Astrocyte (in vitro differentiated cells and primary cell): Measurements from ENCODE around the gene WBP1L. TPM values are rescaled to one million over a fixed set of nuclear protein-coding genes. Genes with fewer than 3 reads are reported as not detected.

Experiments
- DNase-seq: peaks from one replicate; pipeline ENCODE4 v3.0.0-alpha.2; 2010; ENCODE audit warnings: low read depth
- FAIRE-seq: peaks from 2 replicates; lab custom pipeline; 2011; peaks lifted over from hg19 to GRCh38; lab: Jason Lieb, UNC
- H2AFZ ChIP-seq: 2 replicates; pipeline ENCODE4 v1.6.0; 2012; ENCODE audit warnings: low read depth, low read length, inconsistent platforms
- H3K27ac ChIP-seq: 2 replicates; pipeline ENCODE4 v1.5.1; 2011; ENCODE audit warnings: low read depth, low read length, inconsistent platforms
- H3K27me3 ChIP-seq: 2 replicates; pipeline ENCODE4 v1.6.0; 2011; ENCODE audit warnings: low read length, inconsistent platforms; ENCODE audit not compliant: insufficient read depth
- H3K36me3 ChIP-seq: 2 replicates; pipeline ENCODE4 v1.5.1; 2011; ENCODE audit warnings: low read length, inconsistent platforms; ENCODE audit not compliant: insufficient read depth
- H3K4me1 ChIP-seq: 2 replicates; pipeline ENCODE4 v1.5.1; 2011; ENCODE audit warnings: low read length, inconsistent platforms; ENCODE audit not compliant: insufficient read depth
- H3K4me2 ChIP-seq: 2 replicates; pipeline ENCODE4 v1.6.0; 2012; ENCODE audit warnings: low read length, inconsistent platforms
- H3K4me3 ChIP-seq: 2 replicates; pipeline ENCODE4 v1.5.1; 2011; ENCODE audit warnings: low read depth, mild to moderate bottlenecking, low read length, inconsistent platforms; ENCODE audit not compliant: insufficient read depth
- H3K79me2 ChIP-seq: 2 replicates; pipeline ENCODE4 v1.6.0; 2012; ENCODE audit warnings: mild to moderate bottlenecking, low read length, inconsistent platforms; ENCODE audit not compliant: insufficient read depth
- H3K9ac ChIP-seq: 2 replicates; pipeline ENCODE4 v1.6.0; 2012; ENCODE audit warnings: mild to moderate bottlenecking, low read length, inconsistent platforms
- H3K9me3 ChIP-seq: 2 replicates; pipeline ENCODE4 v1.5.1; 2012; ENCODE audit warnings: low read depth, mild to moderate bottlenecking, low read length, inconsistent platforms; ENCODE audit not compliant: insufficient read depth
- H4K20me1 ChIP-seq: 2 replicates; pipeline ENCODE4 v1.6.0; 2012; ENCODE audit warnings: low read length, inconsistent platforms; ENCODE audit not compliant: insufficient read depth
- H3K27ac Mint-ChIP-seq: one replicate; pipeline ENCODE4 v1.8.0; 2021; ENCODE audit warnings: mild to moderate bottlenecking, mixed read lengths; ENCODE audit not compliant: unreplicated experiment
- H3K27me3 Mint-ChIP-seq: one replicate; pipeline ENCODE4 v1.8.0; 2021; ENCODE audit warnings: low read depth, mixed read lengths; ENCODE audit not compliant: unreplicated experiment
- H3K36me3 Mint-ChIP-seq: one replicate; pipeline ENCODE4 v1.8.0; 2021; ENCODE audit warnings: low read depth, mixed read lengths; ENCODE audit not compliant: unreplicated experiment
- H3K4me1 Mint-ChIP-seq: one replicate; pipeline ENCODE4 v1.8.0; 2021; ENCODE audit warnings: low read depth, mixed read lengths; ENCODE audit not compliant: unreplicated experiment
- H3K4me3 Mint-ChIP-seq: one replicate; pipeline ENCODE4 v1.8.0; 2021; ENCODE audit warnings: mild to moderate bottlenecking, moderate library complexity, mixed read lengths; ENCODE audit not compliant: unreplicated experiment
- H3K9me3 Mint-ChIP-seq: one replicate; pipeline ENCODE4 v1.8.0; 2021; ENCODE audit warnings: mild to moderate bottlenecking, mixed read lengths; ENCODE audit not compliant: unreplicated experiment
- EZH2 ChIP-seq: IDR thresholded peaks from 2 replicates; pipeline ENCODE4 v1.6.1; 2012; ENCODE audit warnings: mild to moderate bottlenecking, low read length, inconsistent platforms; ENCODE audit not compliant: insufficient read depth
- total RNA-seq: library from RNA; stranded (reverse); gene quantifications from 2 replicates; pipeline ENCODE4 v1.2.1, GENCODE V29; 2021
- TF ChIP-seq, protein P1 (sequence below): IDR thresholded peaks from 2 replicates; pipeline ENCODE4 v1.5.1; 2011; ENCODE audit warnings: low read depth, mild to moderate bottlenecking, inconsistent platforms, low read length, moderate library complexity; ENCODE audit not compliant: insufficient read depth

The WBP1L gene
- total RNA-seq, 1 donor from 2014 or later = 73.6 TPM

DNA sequence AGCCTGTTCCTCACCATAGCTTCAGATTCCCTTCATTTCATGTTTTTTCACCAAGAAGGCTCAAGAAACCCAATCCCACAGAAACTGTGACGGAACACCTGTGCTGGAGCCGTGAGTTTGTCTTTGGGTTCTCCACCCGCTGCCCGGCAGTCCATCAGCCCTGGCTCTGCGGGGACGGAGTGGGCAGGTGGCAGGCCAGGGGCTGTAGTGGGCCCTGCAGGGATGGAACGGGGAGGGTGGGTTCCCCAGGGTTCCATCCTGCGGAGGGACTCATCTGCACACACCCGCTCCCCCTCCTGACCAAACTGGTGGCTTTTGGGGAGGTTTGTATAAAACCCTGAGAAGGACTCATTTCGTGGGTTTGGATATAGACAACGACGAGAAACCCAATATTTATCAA lies 78.5 kb downstream of the WBP1L start:
- peaks cover 5% of the 10 kb centered on the region for H3K36me3 Mint-ChIP-seq
- no peaks in the 10 kb centered on the region for H3K9me3 Mint-ChIP-seq
- H3K4me1 ChIP-seq = no peaks in the 10 kb centered on the region
- H3K4me2 ChIP-seq = no peak overlapping the region
- H3K27me3 ChIP-seq = no peaks in the 10 kb centered on the region
- no peaks in the 10 kb centered on the region for H3K36me3 ChIP-seq
- no peak overlapping the region for H3K27ac ChIP-seq
- H3K4me3 ChIP-seq = no peak overlapping the region
- H3K79me2 ChIP-seq = no peaks in the 10 kb centered on the region
- no peak overlapping the region for H3K9ac ChIP-seq
- no peaks in the 10 kb centered on the region for H4K20me1 ChIP-seq
- peaks cover 2% of the 10 kb centered on the region for H3K27me3 Mint-ChIP-seq
- no peak overlapping the region for H3K27ac Mint-ChIP-seq
- no peak for FAIRE-seq
- no peaks in the 10 kb centered on the region for H3K9me3 ChIP-seq
- no peak overlapping the region for H2AFZ ChIP-seq
- no peak for TF ChIP-seq EZH2
- TF ChIP-seq, protein P1, sequence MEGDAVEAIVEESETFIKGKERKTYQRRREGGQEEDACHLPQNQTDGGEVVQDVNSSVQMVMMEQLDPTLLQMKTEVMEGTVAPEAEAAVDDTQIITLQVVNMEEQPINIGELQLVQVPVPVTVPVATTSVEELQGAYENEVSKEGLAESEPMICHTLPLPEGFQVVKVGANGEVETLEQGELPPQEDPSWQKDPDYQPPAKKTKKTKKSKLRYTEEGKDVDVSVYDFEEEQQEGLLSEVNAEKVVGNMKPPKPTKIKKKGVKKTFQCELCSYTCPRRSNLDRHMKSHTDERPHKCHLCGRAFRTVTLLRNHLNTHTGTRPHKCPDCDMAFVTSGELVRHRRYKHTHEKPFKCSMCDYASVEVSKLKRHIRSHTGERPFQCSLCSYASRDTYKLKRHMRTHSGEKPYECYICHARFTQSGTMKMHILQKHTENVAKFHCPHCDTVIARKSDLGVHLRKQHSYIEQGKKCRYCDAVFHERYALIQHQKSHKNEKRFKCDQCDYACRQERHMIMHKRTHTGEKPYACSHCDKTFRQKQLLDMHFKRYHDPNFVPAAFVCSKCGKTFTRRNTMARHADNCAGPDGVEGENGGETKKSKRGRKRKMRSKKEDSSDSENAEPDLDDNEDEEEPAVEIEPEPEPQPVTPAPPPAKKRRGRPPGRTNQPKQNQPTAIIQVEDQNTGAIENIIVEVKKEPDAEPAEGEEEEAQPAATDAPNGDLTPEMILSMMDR = no peak
- no peak for DNase-seq
- no peaks in the 10 kb centered on the region for H3K4me1 Mint-ChIP-seq
- H3K4me3 Mint-ChIP-seq = no peak overlapping the region

DNA sequence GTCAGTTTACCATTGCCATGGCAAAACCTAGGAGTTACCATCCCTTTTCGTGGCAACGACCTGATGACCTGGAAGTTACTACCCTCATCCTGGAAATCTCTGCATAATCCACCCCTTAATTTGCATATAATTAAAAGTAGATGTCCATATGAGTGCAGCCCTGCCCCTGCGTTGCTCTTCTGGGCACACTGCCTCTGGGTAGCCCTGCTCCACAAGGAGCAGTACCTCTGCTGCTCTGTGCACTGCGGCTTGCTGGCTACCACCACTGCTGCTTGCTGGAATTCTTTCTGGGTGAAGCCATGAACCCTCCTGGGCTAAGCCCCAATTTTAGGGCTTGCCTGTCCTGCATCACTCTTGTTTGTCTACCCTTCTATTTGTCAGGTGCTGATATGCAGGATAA lies 80.9 kb downstream of the WBP1L start:
- FAIRE-seq (no peak), DNase-seq (no peak)
- no peak overlapping the region for H2AFZ ChIP-seq
- Mint-ChIP-seq H3K4me1 (peaks cover 2% of the 10 kb centered on the region), H3K36me3 (peaks cover 3% of the 10 kb centered on the region), H3K9me3 (no peaks in the 10 kb centered on the region), H3K27me3 (peaks cover 2% of the 10 kb centered on the region), H3K4me3 (no peak overlapping the region), H3K27ac (no peak overlapping the region)
- no peaks in the 10 kb centered on the region for H3K36me3 ChIP-seq
- H3K4me3 ChIP-seq = no peak overlapping the region
- H3K79me2 ChIP-seq = no peaks in the 10 kb centered on the region
- TF ChIP-seq EZH2 = no peak
- TF ChIP-seq, protein P1 = no peak
- H3K9me3 ChIP-seq = no peaks in the 10 kb centered on the region
- H3K9ac ChIP-seq = no peak overlapping the region
- H3K27ac ChIP-seq = no peak overlapping the region
- no peaks in the 10 kb centered on the region for H4K20me1 ChIP-seq
- H3K4me1 ChIP-seq = no peaks in the 10 kb centered on the region
- no peaks in the 10 kb centered on the region for H3K27me3 ChIP-seq
- H3K4me2 ChIP-seq = no peak overlapping the region

DNA sequence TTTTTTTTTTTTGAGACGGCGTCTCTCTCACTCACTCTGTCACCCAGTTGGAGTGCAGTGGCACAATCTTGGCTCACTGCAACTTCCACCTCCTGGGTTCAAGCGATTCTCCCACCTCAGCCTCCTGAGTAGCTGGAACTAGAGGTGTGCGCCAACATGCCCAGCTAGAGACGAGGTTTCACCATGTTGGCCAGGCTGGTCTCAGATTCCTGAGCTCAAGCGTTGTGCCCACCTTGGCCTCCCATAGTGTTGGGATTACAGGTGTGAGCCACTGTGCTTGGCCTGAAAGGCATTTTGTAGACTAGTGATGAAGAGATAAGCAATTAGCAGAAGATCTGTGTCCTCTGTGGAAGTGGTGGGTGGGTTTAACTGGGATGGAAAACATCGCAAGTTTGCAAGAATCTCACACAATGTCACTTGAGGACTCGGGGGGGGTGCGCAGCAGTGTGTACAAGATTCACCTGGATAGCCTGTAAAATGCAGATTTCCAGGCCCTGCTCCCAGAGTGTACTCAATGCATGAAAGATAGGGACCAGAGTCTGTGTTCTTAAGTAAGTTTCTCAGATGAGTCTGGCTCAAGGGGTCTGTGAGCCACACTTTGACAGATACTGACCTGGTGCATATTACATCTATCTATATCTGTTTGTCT lies 82.5 kb downstream of the WBP1L start:
- Mint-ChIP-seq H3K4me3 (no peak overlapping the region), H3K27me3 (peaks cover 14% of the 10 kb centered on the region), H3K27ac (no peak overlapping the region), H3K9me3 (no peaks in the 10 kb centered on the region), H3K4me1 (peaks cover 2% of the 10 kb centered on the region), H3K36me3 (peaks cover 3% of the 10 kb centered on the region)
- DNase-seq (no peak), FAIRE-seq (no peak)
- H3K4me1 ChIP-seq = no peaks in the 10 kb centered on the region
- TF ChIP-seq, protein P1 = no peak
- TF ChIP-seq EZH2 = no peak
- H3K36me3 ChIP-seq = no peaks in the 10 kb centered on the region
- H3K9me3 ChIP-seq = no peaks in the 10 kb centered on the region
- H3K9ac ChIP-seq = no peak overlapping the region
- no peaks in the 10 kb centered on the region for H3K27me3 ChIP-seq
- H3K79me2 ChIP-seq = no peaks in the 10 kb centered on the region
- no peak overlapping the region for H2AFZ ChIP-seq
- no peaks in the 10 kb centered on the region for H4K20me1 ChIP-seq
- H3K27ac ChIP-seq = no peak overlapping the region
- H3K4me2 ChIP-seq = no peak overlapping the region
- no peak overlapping the region for H3K4me3 ChIP-seq
